Upper lobe of left lung (tissue), 4 donors: ENCODE results near the gene ADAMTS13.

ENCODE experiments used
- EP300 ChIP-seq, 4 donors: sonication (generic); formaldehyde crosslinking; IDR thresholded peaks; one replicate each; pipeline ENCODE4 v1.5.1; 2017; ENCODE audit warnings: antibody characterized with exemption in 4 of 4, control low read depth in 2 of 4
- TF ChIP-seq, protein P1 (sequence below), 6 experiments: fragments of 450-650 bp in 4 of 6; fragments of 200-600 bp in 2 of 6; sonication (generic) in 2 of 6; IDR thresholded peaks; one replicate each; pipeline ENCODE4 v1.5.1; 2016 to 2019; ENCODE audit warnings: antibody characterized with exemption in 6 of 6

GRCh38 chr9:133477992-133478850, 56.1 kb downstream of the ADAMTS13 start:
- TF ChIP-seq, protein P1, sequence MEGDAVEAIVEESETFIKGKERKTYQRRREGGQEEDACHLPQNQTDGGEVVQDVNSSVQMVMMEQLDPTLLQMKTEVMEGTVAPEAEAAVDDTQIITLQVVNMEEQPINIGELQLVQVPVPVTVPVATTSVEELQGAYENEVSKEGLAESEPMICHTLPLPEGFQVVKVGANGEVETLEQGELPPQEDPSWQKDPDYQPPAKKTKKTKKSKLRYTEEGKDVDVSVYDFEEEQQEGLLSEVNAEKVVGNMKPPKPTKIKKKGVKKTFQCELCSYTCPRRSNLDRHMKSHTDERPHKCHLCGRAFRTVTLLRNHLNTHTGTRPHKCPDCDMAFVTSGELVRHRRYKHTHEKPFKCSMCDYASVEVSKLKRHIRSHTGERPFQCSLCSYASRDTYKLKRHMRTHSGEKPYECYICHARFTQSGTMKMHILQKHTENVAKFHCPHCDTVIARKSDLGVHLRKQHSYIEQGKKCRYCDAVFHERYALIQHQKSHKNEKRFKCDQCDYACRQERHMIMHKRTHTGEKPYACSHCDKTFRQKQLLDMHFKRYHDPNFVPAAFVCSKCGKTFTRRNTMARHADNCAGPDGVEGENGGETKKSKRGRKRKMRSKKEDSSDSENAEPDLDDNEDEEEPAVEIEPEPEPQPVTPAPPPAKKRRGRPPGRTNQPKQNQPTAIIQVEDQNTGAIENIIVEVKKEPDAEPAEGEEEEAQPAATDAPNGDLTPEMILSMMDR (IDR thresholded peaks at IDR 0.05) = no peak
- TF ChIP-seq EP300 (IDR thresholded peaks at IDR 0.05) = no peak
